Astrocyte of the cerebellum (primary cell): ENCODE data around the gene SLC16A6.
A peak's percentile ranks its signal among the peaks of the same experiment; 100 is the strongest.
"Not testable (repeated sequence)": the region's sequence is repeated elsewhere in the genome, so short reads cannot be mapped to it uniquely, and the experiment has no call there.

Experiments used
- DNase-seq: peaks from one replicate; pipeline ENCODE4 v3.0.0-alpha.2; 2011; ENCODE audit warnings: low read depth
- H3K4me3 ChIP-seq: 2 replicates; pipeline ENCODE4 v1.5.1; 2011; ENCODE audit warnings: mild to moderate bottlenecking, low read depth, low read length, moderate library complexity
- in situ Hi-C: cut with HindIII; loops from 2 replicates; pipeline ENCODE4 v1.10.0; 2017; ENCODE audit warnings: low sequenced_read_pairs
- TF ChIP-seq, protein P1 (sequence below): IDR thresholded peaks from 2 replicates; pipeline ENCODE4 v1.5.1; 2012; ENCODE audit warnings: low read length, low read depth, moderate library complexity, mild to moderate bottlenecking; ENCODE audit errors: missing control alignments

SLC16A6 gene

DNA sequence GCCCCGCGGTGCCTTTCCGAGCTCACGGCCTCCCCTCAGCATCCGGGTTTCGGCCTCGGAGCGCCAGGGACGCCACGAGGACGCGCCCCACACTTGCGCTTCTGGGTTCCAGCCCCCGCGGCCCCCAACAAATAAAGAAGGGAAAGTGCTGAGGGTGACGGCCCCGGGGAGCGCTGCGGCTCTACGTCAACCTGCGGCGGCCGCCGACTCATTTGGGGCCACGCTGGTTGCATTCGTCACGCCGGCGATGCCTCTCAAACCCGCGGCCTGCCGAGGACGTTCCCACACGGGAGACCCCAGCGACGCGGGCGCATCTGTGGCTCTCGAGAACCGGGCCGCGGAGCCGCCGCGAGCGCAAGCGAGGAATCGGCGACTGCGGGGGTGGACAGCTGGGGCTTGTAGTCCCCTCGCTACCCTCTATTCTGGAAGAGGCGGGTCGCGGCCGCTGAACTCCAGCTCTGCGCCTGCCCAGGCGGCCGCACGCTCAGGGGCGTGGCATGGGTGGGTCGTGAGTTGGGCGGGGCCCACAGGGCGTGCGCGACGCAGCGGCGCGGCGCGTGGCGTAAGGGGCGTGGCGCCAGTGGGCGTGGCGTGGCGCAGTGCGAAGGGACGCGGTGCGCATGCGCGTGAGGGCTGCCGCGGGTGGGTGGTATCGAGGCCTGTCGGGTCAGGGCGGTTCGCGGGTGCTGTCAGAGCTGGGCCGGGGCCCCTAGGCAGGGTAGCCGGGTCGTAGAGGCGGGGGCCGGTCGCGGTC, 43.3 kb downstream of the SLC16A6 start, which contains the start of gene AMZ2:
TSS of gene AMZ2 (plus strand) at position 599 of the 754 bp plus-strand sequence. CDS start 2,145 bp downstream, outside the sequence.
- in situ Hi-C loops, result no loop called here
- TF ChIP-seq, protein P1, sequence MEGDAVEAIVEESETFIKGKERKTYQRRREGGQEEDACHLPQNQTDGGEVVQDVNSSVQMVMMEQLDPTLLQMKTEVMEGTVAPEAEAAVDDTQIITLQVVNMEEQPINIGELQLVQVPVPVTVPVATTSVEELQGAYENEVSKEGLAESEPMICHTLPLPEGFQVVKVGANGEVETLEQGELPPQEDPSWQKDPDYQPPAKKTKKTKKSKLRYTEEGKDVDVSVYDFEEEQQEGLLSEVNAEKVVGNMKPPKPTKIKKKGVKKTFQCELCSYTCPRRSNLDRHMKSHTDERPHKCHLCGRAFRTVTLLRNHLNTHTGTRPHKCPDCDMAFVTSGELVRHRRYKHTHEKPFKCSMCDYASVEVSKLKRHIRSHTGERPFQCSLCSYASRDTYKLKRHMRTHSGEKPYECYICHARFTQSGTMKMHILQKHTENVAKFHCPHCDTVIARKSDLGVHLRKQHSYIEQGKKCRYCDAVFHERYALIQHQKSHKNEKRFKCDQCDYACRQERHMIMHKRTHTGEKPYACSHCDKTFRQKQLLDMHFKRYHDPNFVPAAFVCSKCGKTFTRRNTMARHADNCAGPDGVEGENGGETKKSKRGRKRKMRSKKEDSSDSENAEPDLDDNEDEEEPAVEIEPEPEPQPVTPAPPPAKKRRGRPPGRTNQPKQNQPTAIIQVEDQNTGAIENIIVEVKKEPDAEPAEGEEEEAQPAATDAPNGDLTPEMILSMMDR, result no peak
- peak; percentile 80 for DNase-seq
- H3K4me3 ChIP-seq, result peak within 1 kb of the TSS; percentile 71

- no peak overlapping the region for H3K4me3 ChIP-seq
Observed at GRCh38 chr17:68246271-68247028, 44.5 kb downstream of the SLC16A6 start.

DNA sequence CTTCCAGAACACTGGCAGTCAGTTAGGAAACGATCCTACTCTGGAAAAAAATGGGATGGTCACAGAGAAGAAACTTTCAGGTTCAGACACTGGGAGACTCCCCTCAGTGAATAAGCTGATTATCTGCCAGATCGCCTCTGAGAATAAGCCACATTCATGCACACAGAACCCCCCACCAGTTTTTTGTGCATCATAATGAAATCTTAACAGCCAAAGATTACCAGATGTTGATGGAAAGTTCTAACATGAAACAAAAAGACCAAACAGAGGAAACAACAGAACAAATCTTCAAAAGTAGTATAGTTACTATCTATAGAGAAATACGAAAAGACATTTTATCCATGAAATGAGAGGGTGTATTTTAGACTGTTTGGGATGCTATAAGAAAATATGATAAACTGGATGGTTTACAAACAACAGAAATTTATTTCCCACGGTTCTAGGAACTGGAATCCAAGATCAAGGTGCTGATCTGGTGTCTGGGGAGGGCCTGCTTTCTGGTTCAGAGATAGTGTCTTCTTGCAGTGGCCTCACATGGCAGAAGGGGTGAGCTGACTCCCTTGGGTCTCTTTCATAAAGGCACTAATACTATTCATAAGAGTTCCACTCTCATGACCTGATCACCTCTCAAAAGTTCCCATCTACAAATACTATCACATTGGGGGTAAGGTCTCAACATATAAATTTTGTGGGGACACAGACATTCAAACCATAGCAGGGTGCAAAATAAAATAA, 51.1 kb downstream of the SLC16A6 start:
- TF ChIP-seq, protein P1, result no peak
- DNase-seq, result no peak
- no peak overlapping the region for H3K4me3 ChIP-seq
- in situ Hi-C loops, result no loop called here

More at GRCh38 chr17:68246271-68247028, 44.5 kb downstream of the SLC16A6 start:
- in situ Hi-C loops, result no loop called here
- TF ChIP-seq, protein P1, result no peak
- DNase-seq, result no peak

GRCh38 chr17:68238871-68239253, 52.1 kb downstream of the SLC16A6 start:
- TF ChIP-seq, protein P1, result no peak
- no peak for DNase-seq
- H3K4me3 ChIP-seq, result no peak overlapping the region
- in situ Hi-C loops, result no loop called here

DNA sequence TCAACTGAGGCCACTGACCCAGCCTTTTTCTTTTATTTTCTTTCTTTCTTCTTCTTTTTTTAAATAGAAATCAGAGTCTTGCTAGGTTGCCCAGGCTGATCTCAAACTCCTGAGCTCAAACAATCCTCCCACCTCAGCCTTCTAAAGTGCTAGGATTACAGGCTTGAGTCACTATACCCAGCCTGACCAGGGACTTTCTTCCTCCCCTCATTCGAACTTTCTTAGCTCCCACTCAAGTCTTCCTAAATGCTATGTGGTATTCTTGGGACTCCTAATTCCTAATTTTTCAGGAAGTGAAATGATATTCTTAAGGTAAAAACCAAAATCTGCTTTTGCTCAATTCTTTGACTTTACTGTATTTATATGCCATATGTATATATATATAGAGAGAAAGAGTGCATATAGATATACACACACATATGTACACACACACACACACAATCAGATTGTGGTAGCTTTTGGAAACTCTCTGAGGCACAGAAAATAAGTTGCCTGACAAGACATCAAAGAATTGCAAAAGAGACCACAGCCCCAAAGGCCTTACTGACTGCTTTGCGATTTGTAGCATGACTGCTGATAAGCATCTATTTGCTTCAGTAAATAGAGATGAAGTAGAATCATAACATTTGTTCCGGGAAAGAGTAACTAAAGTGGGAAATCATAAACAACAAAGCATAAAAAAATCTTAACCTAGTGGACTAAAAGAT, 52.6 kb downstream of the SLC16A6 start:
- no peak overlapping the region for H3K4me3 ChIP-seq
- TF ChIP-seq, protein P1, result no peak
- in situ Hi-C loops, result no loop called here
- no peak for DNase-seq

DNA sequence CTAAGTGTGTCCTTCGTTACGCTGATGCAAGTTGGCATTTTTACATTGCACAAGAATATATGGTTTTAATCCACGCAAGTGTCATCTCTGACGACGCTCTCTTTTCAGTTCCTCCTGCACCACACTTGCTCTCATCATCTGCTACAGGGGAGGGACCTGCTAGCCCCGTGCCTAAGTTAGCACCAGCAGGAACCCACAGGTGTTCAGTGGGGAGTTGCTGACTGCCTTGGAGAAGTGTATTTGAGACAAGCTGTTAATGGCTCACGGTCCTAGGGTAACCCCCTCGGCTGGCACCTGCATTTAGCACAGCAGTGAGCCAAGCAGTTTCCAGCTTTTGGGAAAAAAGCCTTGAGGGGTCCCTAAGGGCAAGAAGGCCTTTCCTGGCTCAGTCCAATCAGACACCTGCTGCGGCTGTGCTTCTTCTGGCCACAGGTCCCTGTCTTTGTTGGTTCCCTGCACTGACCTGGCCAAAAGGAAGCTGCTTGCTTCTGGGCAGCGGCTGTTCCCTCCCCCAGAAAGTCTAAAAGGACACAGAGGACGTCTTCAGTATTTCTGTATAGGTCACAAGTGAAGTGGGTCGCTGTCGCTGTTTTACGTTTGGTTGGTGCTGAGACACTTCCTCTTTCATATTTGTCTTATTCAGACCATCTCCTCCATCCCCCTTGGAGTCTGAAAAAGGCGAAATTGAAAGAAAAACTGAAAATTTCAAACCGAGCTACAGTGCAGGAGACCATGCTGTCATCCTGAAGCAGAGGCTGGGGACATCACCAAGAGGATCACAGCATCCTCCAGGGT, 53.4 kb downstream of the SLC16A6 start:
- in situ Hi-C loops, H3K4me3 ChIP-seq, DNase-seq: not testable (repeated sequence)

- H3K4me3 ChIP-seq, in situ Hi-C loops: not testable (repeated sequence)
Observed at GRCh38 chr17:68235336-68235791, 55.6 kb downstream of the SLC16A6 start.

DNA sequence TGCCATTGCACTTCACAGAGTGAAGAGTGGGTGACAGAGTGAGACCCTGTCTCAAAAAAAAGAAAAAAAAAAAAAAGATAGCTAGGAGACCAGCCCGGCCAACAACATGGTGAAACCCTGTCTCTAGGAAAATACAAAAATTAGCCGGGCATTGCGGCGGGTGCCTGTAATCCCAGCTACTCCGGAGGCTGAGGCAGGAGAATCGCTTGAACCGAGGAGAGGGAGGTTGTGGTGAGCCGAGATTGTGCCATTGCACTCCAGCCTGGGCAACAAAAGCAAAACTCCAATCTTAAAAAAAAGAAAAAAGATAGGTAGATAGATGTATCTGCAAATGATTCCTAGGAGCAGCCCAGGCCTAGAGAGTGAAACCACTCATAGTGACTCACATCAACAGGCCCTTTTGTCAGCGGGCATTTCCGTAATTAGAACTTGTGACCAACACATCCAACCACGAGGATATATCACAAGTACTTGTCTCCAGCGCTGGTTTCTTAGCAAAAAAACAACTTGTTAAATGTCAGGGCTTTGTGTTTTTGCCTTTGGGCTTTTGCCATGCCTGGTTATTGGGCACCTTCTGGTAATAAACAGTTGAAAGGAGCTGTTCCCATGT, 56.1 kb downstream of the SLC16A6 start:
- in situ Hi-C loops, H3K4me3 ChIP-seq: not testable (repeated sequence)
- DNase-seq, result peak; percentile 81

More at GRCh38 chr17:68235336-68235791, 55.6 kb downstream of the SLC16A6 start:
- not testable (repeated sequence) for DNase-seq

- peak; percentile 22 for DNase-seq
- H3K4me3 ChIP-seq, in situ Hi-C loops: not testable (repeated sequence)
Observed at GRCh38 chr17:68232741-68233140, 58.2 kb downstream of the SLC16A6 start.
